ENCODE results near the gene ZNF536.

GRCh38 chr19:30596268-30596667 lies 224.1 kb downstream of the ZNF536 start:
- TF ChIP-seq CTCF (IDR thresholded peaks at IDR 0.05), result no peak
- TF ChIP-seq POLR2A (IDR thresholded peaks at IDR 0.05), result no peak
